Stimulated activated CD4-positive, alpha-beta T cell treated with anti-CD3 and anti-CD28 coated beads, Interleukin-4, amount 100 ng/mL, for 24 hours (primary cell): Measurements from ENCODE around the gene NEK7.

Source experiments
- DNase-seq: peaks from one replicate; pipeline ENCODE4 v3.0.0-alpha.2; 2020

The NEK7 gene

DNA sequence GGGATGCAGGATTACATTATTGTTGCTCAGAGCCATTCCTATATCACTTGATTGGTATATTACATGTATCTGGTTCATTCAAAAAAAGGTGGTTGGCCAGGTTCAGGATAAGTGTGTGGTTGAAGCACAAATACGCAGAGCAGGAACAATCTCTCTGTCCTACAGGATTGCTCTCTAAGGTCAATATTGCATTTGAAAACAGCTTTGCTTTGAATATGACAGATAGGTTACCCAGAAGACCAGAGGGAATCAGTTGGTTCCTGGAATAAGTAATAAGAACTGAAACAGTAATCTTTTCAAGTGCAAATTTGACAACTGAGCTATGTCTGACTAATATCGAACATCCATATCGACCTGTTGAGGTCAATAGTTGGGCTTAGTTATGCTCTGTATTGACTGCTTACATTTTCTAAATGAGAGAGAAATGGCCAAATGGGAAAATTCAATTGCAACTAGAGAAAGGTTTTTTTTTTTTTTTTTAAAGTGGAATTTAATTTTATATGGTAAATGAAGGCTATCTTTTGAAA, 206.9 kb downstream of the NEK7 start:
- DNase-seq, result no peak

DNA sequence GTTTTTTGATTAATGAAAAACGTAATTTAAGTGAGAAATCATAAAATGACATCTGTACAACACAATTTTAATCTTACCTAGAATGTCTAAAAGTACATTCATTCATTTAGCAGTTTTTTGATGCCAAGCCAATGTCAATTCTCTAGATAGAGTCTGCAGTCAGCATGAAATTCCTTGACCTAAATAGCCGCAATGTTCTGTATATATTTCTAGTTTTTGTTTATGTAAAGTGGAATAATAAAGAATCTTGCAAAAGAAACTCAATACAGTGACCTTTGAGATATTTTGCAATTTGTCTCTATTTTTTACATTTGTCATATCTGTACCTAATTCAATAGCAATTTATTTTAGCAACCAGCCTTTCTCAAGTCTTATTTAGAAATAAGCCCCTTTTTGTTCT, 207.7 kb downstream of the NEK7 start:
- DNase-seq, result no peak

DNA sequence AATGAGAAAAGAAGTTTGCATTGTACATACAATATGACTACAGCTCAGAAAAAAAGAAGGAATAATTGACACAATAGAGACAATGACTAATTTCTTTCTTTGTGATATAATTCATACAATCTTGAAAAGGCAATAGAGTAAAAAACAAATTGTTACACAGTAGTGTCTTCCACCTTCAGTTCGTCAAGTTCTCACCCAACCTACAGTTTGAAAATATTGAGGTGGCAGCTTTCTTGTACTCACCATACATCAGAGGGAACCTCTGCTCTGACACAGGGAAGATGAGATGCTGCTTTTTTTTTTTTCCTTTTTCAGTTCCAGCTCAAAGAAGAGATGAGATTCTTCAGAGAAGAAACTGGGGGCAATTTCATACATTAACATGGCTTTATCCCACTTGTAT, 210.5 kb downstream of the NEK7 start:
- DNase-seq, result no peak

DNA sequence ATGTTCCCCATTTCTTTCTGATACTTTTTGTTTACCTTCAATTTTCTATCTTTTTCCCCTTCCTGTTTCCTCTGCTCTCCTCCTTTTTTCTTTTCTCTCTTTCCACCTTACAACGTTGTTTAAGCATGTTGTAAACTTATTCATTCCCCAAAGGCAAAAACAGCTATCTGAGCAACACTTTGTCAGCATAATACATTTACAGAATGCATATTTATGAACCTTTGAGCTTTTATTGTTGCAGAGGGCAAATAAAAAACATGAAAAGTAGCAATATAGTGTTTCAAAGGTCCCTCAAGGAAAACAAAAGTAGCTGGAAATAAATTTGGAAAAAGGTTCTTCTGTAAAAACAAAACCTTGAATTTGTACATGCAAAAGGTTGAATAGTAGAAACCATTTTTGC, 214.2 kb downstream of the NEK7 start:
- no peak for DNase-seq
